WTC11 (cell line): ENCODE measurements around the gene KANK4. TPM values are rescaled to one million over a fixed set of nuclear protein-coding genes. Genes with fewer than 3 reads are reported as not detected.

Source experiments
- ATAC-seq: fragments of 200-7000 bp; cut with Tn5 transposase; 2 replicates; pipeline ENCODE4 v1.10.0; 2021; ENCODE audit warnings: mild to moderate bottlenecking, moderate library complexity
- CTCF ChIA-PET: fragments of 300-600 bp; sonication (Branson Sonifier 250); formaldehyde crosslinking; loops from one replicate; lab custom pipeline; 2021; ENCODE audit warnings: antibody characterized with exemption; lab: Charles Lee
- POLR2A ChIA-PET: fragments of 350-600 bp; sonication (Branson Sonifier 250); formaldehyde crosslinking; loops from one replicate; lab custom pipeline; 2021; ENCODE audit warnings: antibody characterized with exemption; lab: Charles Lee
- DNase-seq: peaks from one replicate; pipeline ENCODE4 v3.0.0; 2021; ENCODE audit warnings: low spot score
- H3K27ac Mint-ChIP-seq: 2 replicates; pipeline ENCODE4 v1.8.0; 2021; ENCODE audit warnings: mixed read lengths
- H3K27me3 Mint-ChIP-seq: 2 replicates; pipeline ENCODE4 v1.8.0; 2021; ENCODE audit warnings: low read depth, mild to moderate bottlenecking, moderate library complexity, mixed read lengths
- H3K36me3 Mint-ChIP-seq: 2 replicates; pipeline ENCODE4 v1.8.0; 2021; ENCODE audit warnings: mixed read lengths
- H3K4me1 Mint-ChIP-seq: 2 replicates; pipeline ENCODE4 v1.8.0; 2022; ENCODE audit warnings: mixed read lengths
- H3K4me3 Mint-ChIP-seq: 2 replicates; pipeline ENCODE4 v1.8.0; 2021; ENCODE audit warnings: mild to moderate bottlenecking, moderate library complexity, mixed read lengths
- H3K9me3 Mint-ChIP-seq: 2 replicates; pipeline ENCODE4 v1.8.0; 2021; ENCODE audit warnings: mixed read lengths
- CBFB ChIP-seq: sonication (generic); formaldehyde crosslinking; IDR thresholded peaks from 2 replicates; pipeline ENCODE4 v1.8.1; 2022; ENCODE audit warnings: mild to moderate bottlenecking, low read depth, missing genetic modification reagents
- GABPB1 ChIP-seq: sonication (generic); formaldehyde crosslinking; IDR thresholded peaks from 2 replicates; pipeline ENCODE4 v1.8.1; 2023; ENCODE audit warnings: mild to moderate bottlenecking, missing genetic modification reagents
- GRHL2 ChIP-seq: fragments of 250-450 bp; sonication (Bioruptor Pico); IDR thresholded peaks from 2 replicates; pipeline ENCODE4 v1.8.0; 2022; ENCODE audit warnings: mild to moderate bottlenecking, moderate library complexity; ENCODE audit not compliant: insufficient replicate concordance, severe bottlenecking
- IRF2 ChIP-seq: sonication (generic); formaldehyde crosslinking; IDR thresholded peaks from 2 replicates; pipeline ENCODE4 v1.8.0; 2022; ENCODE audit warnings: low read depth, missing genetic modification reagents, borderline replicate concordance
- JAZF1 ChIP-seq: fragments of 250-450 bp; sonication (Bioruptor Pico); IDR thresholded peaks from 2 replicates; pipeline ENCODE4 v1.9.0; 2021; ENCODE audit warnings: moderate library complexity, mild to moderate bottlenecking, inconsistent platforms
- JUN ChIP-seq: sonication (generic); formaldehyde crosslinking; IDR thresholded peaks from 2 replicates; pipeline ENCODE4 v1.8.0; 2023; ENCODE audit warnings: mild to moderate bottlenecking, missing genetic modification reagents
- NR3C1 ChIP-seq: sonication (generic); formaldehyde crosslinking; conservative IDR thresholded peaks from 2 replicates; pipeline ENCODE4 v1.8.1; 2023; ENCODE audit warnings: low read depth, mild to moderate bottlenecking, missing genetic modification reagents
- SMAD4 ChIP-seq: sonication (generic); formaldehyde crosslinking; IDR thresholded peaks from 2 replicates; pipeline ENCODE4 v1.8.0; 2022; ENCODE audit warnings: mild to moderate bottlenecking, missing genetic modification reagents
- TEAD1 ChIP-seq: sonication (generic); formaldehyde crosslinking; IDR thresholded peaks from 2 replicates; pipeline ENCODE4 v1.8.0; 2022; ENCODE audit warnings: mild to moderate bottlenecking, missing genetic modification reagents
- ZBTB21 ChIP-seq: sonication (generic); formaldehyde crosslinking; IDR thresholded peaks from 2 replicates; pipeline ENCODE4 v1.8.1; 2023; ENCODE audit warnings: mild to moderate bottlenecking, missing genetic modification reagents, borderline replicate concordance
- ZNF138 ChIP-seq: sonication (generic); formaldehyde crosslinking; conservative IDR thresholded peaks from 2 replicates; pipeline ENCODE4 v1.8.1; 2022; ENCODE audit warnings: mild to moderate bottlenecking, moderate library complexity, missing genetic modification reagents
- ZNF423 ChIP-seq: fragments of 250-450 bp; sonication (Bioruptor Pico); IDR thresholded peaks from 2 replicates; pipeline ENCODE4 v2.1.2; 2022; ENCODE audit warnings: mild to moderate bottlenecking, moderate library complexity
- total RNA-seq: library from RNA; stranded (reverse); gene quantifications from 3 replicates; pipeline ENCODE4 v1.2.3, GENCODE V29; 2021
- TF ChIP-seq, protein P1 (sequence below): fragments of 250-450 bp; sonication (Bioruptor Pico); IDR thresholded peaks from 2 replicates; pipeline ENCODE4 v1.9.0; 2021; ENCODE audit warnings: moderate library complexity, mild to moderate bottlenecking, inconsistent platforms, borderline replicate concordance
- TF ChIP-seq, protein P2 (sequence below): sonication (generic); formaldehyde crosslinking; conservative IDR thresholded peaks from 2 replicates; pipeline ENCODE4 v1.8.1; 2023; ENCODE audit warnings: mild to moderate bottlenecking, low read depth, missing genetic modification reagents, moderate library complexity
- TF ChIP-seq, protein P3 (sequence below): sonication (generic); formaldehyde crosslinking; IDR thresholded peaks from 2 replicates; pipeline ENCODE4 v1.8.1; 2023; ENCODE audit warnings: mild to moderate bottlenecking, missing genetic modification reagents
- TF ChIP-seq, protein P4 (sequence below): sonication (generic); formaldehyde crosslinking; IDR thresholded peaks from 2 replicates; pipeline ENCODE4 v1.8.0; 2022; ENCODE audit warnings: mild to moderate bottlenecking, missing genetic modification reagents
- TF ChIP-seq, protein P5 (sequence below): fragments of 250-450 bp; sonication (Bioruptor Pico); IDR thresholded peaks from 2 replicates; pipeline ENCODE4 v2.1.2; 2022; ENCODE audit warnings: mild to moderate bottlenecking, moderate library complexity
- TF ChIP-seq, protein P6 (sequence below): fragments of 250-450 bp; sonication (Bioruptor Pico); IDR thresholded peaks from 2 replicates; pipeline ENCODE4 v1.9.0; 2021; ENCODE audit warnings: mild to moderate bottlenecking
- TF ChIP-seq, protein P7 (sequence below): sonication (generic); formaldehyde crosslinking; IDR thresholded peaks from 2 replicates; pipeline ENCODE4 v1.8.0; 2022; ENCODE audit warnings: mild to moderate bottlenecking, missing genetic modification reagents
- TF ChIP-seq, protein P8 (sequence below): sonication (generic); formaldehyde crosslinking; IDR thresholded peaks from 2 replicates; pipeline ENCODE4 v1.8.0; 2023; ENCODE audit warnings: missing genetic modification reagents, mild to moderate bottlenecking, borderline replicate concordance

Gene KANK4
- total RNA-seq, 1 experiment from 2014 or later, result 0.35 TPM

DNA sequence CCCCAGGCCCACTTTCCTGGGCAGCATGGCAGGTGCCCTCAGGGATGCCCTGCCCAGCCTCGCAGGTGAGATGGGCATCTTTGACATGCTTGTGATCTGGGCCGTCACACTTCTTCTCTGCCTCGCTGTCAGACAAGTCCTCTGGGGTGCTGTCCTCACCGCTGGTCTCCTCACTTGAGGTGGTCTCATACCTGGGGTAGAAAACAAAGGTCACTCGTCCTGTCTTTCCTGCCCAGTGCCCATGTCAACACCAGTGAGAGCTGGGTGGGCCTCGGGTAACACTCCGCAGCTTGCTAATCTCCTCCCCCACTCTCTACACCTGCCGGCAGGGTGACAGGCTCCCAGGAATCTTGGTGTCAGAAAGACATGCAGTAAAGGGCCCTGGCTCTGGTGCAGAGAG is 50.9 kb downstream of the KANK4 start:
- Mint-ChIP-seq H3K4me1 (peaks cover 35% of the 10 kb centered on the region), H3K4me3 (no peak overlapping the region), H3K9me3 (peaks cover 6% of the 10 kb centered on the region), H3K27me3 (no peaks in the 10 kb centered on the region; the same call in 1 of the 2 replicates), H3K27ac (no peak overlapping the region), H3K36me3 (no peaks in the 10 kb centered on the region)
- ChIA-PET CTCF (no interaction called here), POLR2A (no interaction called here)
- ATAC-seq (no peak), DNase-seq (no peak)
- TF ChIP-seq, protein P1, sequence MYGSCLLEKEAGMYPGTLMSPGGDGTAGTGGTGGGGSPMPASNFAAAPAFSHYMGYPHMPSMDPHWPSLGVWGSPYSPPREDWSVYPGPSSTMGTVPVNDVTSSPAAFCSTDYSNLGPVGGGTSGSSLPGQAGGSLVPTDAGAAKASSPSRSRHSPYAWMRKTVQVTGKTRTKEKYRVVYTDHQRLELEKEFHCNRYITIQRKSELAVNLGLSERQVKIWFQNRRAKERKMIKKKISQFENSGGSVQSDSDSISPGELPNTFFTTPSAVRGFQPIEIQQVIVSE (CRISPR knock-in tag), result no peak
- no peak for TF ChIP-seq JUN (CRISPR knock-in tag)
- TF ChIP-seq, protein P2, sequence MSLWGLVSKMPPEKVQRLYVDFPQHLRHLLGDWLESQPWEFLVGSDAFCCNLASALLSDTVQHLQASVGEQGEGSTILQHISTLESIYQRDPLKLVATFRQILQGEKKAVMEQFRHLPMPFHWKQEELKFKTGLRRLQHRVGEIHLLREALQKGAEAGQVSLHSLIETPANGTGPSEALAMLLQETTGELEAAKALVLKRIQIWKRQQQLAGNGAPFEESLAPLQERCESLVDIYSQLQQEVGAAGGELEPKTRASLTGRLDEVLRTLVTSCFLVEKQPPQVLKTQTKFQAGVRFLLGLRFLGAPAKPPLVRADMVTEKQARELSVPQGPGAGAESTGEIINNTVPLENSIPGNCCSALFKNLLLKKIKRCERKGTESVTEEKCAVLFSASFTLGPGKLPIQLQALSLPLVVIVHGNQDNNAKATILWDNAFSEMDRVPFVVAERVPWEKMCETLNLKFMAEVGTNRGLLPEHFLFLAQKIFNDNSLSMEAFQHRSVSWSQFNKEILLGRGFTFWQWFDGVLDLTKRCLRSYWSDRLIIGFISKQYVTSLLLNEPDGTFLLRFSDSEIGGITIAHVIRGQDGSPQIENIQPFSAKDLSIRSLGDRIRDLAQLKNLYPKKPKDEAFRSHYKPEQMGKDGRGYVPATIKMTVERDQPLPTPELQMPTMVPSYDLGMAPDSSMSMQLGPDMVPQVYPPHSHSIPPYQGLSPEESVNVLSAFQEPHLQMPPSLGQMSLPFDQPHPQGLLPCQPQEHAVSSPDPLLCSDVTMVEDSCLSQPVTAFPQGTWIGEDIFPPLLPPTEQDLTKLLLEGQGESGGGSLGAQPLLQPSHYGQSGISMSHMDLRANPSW (CRISPR knock-in tag), result no peak
- TF ChIP-seq, protein P3, sequence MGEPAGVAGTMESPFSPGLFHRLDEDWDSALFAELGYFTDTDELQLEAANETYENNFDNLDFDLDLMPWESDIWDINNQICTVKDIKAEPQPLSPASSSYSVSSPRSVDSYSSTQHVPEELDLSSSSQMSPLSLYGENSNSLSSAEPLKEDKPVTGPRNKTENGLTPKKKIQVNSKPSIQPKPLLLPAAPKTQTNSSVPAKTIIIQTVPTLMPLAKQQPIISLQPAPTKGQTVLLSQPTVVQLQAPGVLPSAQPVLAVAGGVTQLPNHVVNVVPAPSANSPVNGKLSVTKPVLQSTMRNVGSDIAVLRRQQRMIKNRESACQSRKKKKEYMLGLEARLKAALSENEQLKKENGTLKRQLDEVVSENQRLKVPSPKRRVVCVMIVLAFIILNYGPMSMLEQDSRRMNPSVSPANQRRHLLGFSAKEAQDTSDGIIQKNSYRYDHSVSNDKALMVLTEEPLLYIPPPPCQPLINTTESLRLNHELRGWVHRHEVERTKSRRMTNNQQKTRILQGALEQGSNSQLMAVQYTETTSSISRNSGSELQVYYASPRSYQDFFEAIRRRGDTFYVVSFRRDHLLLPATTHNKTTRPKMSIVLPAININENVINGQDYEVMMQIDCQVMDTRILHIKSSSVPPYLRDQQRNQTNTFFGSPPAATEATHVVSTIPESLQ (CRISPR knock-in tag), result no peak
- no peak for TF ChIP-seq JAZF1 (CRISPR knock-in tag)

DNA sequence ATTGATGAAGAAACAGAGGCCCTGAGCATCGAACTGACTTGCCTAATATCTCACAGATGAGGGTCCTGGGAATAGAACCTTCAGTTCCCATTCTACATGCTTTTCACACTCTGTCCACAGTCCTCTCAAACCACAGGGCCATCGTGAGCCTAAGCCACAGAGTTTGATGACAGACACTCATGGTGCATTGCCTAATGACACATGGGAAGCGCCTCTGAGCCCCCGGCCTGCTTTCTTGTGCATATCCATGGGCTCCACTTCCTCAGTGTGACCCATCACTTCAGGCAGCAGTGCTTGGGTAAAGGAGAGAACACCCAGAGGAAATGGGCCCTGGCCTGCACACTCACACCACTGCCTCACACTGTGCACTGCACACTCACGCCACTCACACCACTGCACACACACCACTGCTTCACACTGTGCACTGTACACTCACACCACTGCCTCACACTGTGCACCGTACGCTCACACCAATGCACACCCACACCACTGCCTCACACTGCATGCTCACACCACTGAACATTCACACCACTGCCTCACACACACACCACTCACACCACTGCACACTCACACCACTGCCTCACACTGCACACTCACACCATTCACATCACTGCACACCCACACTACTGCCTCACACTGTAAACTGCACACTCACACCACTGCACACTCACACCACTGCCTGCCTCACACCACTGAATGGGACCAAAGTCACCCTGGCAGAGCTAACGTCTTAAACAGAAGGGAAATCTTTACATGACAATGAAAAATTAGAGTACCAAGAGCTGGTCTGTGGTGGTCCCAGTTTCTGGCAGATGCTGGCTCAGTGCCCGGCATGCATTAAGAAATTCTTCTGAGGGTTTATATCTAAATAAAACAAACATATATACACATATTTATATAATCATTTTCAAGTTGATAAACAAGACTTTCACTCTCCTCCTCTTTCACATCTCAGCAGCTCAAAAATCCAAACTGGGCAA is 53.0 kb downstream of the KANK4 start:
- H3K4me1 Mint-ChIP-seq, result peaks cover 27% of the 10 kb centered on the region
- peak overlapping the region; percentile 64 for H3K27ac Mint-ChIP-seq
- DNase-seq (no peak), ATAC-seq (no peak)
- POLR2A ChIA-PET, result interaction anchor here (0.6 kb wide), 1 partner anchor 36 kb away, joined by 3 read pairs; no protein-coding TSS in a partner anchor
- peaks cover 6% of the 10 kb centered on the region for H3K9me3 Mint-ChIP-seq
- no peak overlapping the region for H3K4me3 Mint-ChIP-seq
- H3K36me3 Mint-ChIP-seq, result no peaks in the 10 kb centered on the region
- CTCF ChIA-PET, result no interaction called here
- H3K27me3 Mint-ChIP-seq, result peaks cover 5% of the 10 kb centered on the region
- TF ChIP-seq, protein P4, sequence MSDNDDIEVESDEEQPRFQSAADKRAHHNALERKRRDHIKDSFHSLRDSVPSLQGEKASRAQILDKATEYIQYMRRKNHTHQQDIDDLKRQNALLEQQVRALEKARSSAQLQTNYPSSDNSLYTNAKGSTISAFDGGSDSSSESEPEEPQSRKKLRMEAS, result no peak
- TF ChIP-seq, protein P5, sequence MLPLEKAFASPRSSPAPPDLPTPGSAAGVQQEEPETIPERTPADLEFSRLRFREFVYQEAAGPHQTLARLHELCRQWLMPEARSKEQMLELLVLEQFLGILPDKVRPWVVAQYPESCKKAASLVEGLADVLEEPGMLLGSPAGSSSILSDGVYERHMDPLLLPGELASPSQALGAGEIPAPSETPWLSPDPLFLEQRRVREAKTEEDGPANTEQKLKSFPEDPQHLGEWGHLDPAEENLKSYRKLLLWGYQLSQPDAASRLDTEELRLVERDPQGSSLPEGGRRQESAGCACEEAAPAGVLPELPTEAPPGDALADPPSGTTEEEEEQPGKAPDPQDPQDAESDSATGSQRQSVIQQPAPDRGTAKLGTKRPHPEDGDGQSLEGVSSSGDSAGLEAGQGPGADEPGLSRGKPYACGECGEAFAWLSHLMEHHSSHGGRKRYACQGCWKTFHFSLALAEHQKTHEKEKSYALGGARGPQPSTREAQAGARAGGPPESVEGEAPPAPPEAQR (CRISPR knock-in tag), result no peak
- no peak for TF ChIP-seq GRHL2 (CRISPR knock-in tag)
- TF ChIP-seq, protein P6, sequence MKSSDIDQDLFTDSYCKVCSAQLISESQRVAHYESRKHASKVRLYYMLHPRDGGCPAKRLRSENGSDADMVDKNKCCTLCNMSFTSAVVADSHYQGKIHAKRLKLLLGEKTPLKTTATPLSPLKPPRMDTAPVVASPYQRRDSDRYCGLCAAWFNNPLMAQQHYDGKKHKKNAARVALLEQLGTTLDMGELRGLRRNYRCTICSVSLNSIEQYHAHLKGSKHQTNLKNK (CRISPR knock-in tag), result no peak
- TF ChIP-seq, protein P7, sequence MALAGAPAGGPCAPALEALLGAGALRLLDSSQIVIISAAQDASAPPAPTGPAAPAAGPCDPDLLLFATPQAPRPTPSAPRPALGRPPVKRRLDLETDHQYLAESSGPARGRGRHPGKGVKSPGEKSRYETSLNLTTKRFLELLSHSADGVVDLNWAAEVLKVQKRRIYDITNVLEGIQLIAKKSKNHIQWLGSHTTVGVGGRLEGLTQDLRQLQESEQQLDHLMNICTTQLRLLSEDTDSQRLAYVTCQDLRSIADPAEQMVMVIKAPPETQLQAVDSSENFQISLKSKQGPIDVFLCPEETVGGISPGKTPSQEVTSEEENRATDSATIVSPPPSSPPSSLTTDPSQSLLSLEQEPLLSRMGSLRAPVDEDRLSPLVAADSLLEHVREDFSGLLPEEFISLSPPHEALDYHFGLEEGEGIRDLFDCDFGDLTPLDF (CRISPR knock-in tag), result no peak
- TF ChIP-seq SMAD4 (CRISPR knock-in tag), result no peak
- TF ChIP-seq, protein P8, sequence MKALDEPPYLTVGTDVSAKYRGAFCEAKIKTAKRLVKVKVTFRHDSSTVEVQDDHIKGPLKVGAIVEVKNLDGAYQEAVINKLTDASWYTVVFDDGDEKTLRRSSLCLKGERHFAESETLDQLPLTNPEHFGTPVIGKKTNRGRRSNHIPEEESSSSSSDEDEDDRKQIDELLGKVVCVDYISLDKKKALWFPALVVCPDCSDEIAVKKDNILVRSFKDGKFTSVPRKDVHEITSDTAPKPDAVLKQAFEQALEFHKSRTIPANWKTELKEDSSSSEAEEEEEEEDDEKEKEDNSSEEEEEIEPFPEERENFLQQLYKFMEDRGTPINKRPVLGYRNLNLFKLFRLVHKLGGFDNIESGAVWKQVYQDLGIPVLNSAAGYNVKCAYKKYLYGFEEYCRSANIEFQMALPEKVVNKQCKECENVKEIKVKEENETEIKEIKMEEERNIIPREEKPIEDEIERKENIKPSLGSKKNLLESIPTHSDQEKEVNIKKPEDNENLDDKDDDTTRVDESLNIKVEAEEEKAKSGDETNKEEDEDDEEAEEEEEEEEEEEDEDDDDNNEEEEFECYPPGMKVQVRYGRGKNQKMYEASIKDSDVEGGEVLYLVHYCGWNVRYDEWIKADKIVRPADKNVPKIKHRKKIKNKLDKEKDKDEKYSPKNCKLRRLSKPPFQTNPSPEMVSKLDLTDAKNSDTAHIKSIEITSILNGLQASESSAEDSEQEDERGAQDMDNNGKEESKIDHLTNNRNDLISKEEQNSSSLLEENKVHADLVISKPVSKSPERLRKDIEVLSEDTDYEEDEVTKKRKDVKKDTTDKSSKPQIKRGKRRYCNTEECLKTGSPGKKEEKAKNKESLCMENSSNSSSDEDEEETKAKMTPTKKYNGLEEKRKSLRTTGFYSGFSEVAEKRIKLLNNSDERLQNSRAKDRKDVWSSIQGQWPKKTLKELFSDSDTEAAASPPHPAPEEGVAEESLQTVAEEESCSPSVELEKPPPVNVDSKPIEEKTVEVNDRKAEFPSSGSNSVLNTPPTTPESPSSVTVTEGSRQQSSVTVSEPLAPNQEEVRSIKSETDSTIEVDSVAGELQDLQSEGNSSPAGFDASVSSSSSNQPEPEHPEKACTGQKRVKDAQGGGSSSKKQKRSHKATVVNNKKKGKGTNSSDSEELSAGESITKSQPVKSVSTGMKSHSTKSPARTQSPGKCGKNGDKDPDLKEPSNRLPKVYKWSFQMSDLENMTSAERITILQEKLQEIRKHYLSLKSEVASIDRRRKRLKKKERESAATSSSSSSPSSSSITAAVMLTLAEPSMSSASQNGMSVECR (CRISPR knock-in tag), result no peak
- no peak for TF ChIP-seq CBFB
- TF ChIP-seq ZNF138 (CRISPR knock-in tag), result no peak
- no peak for TF ChIP-seq GABPB1 (CRISPR knock-in tag)
- no peak for TF ChIP-seq ZNF423 (CRISPR knock-in tag)
- TF ChIP-seq NR3C1 (CRISPR knock-in tag), result no peak
- TF ChIP-seq IRF2, result no peak
- no peak for TF ChIP-seq ZBTB21
- TF ChIP-seq TEAD1, result no peak
